HG02623 (cell line): ENCODE measurements around the gene CTSO.
"Not testable (repeated sequence)": the region's sequence is repeated elsewhere in the genome, so short reads cannot be mapped to it uniquely, and the experiment has no call there.

Experiments
- ATAC-seq: cut with Tn5 transposase; IDR thresholded peaks from one replicate; pipeline ENCODE4 v1.9.1; 2021; ENCODE audit warnings: moderate library complexity; ENCODE audit not compliant: unreplicated experiment

CTSO gene

GRCh38 chr4:155956461-155956860, 2.8 kb upstream of the CTSO start:
- no peak for ATAC-seq

DNA sequence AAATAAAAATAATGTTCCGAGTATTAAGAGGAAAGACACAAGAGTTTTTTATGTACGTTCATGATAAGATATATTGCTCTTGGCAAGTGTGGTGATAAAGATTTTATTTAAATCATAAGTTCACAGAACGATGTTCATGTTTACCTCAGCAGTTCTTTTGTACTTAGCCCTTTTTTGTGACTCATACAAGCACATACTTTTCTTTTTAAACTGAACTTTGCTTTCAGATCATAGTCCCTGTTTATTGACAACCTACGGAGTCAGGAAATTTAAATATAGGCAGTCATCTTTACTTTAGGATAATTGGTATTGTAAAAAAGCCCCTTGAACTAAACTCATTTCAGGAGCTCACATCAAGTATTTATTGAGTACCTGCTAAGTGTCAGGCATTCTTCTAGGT, 1.3 kb upstream of the CTSO start:
- no peak for ATAC-seq

DNA sequence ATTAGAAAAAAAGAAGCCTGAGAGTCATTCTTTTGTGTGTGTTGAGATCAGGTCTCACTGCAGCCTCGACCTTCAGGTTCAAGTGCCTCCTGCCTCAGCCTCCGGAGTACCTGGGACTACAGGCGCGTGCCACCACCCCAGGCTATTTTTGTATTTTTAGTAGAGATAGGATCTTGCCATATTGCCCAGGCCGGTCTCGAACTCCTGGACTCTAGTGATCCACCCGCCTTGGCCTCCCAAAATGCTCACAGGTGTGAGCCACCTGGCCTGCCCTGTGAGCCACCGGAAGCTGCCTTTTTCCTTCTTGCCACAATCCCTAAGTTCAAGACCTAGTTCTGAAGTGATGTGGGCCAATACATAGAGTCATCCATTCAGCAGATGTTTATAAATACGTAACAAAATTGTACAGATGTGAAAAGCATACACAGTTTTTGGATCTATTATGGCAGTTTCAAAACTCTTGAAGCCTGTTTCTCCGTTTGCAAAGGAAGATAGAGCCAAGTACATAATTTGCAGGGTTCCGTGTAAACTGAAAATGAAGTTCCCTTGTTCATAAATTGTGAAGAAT, 536 bp upstream of the CTSO start:
- ATAC-seq, result no peak

DNA sequence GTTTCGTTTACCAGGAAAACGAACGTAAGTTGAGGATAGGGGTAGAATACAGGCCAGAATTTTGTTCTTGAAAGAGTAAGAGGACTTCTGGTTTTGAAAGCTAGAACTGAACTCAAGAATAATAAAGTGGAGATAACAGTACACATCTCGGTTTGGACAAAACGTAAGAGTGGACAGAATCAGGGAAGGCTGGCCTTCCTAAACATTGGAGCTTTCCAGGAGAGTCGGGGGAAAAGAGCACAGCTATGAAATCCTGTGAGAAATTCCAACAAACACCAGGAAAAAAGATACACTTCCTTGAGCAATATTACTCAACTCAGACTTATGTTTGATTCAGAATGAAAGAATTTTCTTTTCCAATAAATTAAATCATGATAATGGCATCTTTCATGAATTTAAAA, 1.2 kb downstream of the CTSO start:
- ATAC-seq, result no peak

DNA sequence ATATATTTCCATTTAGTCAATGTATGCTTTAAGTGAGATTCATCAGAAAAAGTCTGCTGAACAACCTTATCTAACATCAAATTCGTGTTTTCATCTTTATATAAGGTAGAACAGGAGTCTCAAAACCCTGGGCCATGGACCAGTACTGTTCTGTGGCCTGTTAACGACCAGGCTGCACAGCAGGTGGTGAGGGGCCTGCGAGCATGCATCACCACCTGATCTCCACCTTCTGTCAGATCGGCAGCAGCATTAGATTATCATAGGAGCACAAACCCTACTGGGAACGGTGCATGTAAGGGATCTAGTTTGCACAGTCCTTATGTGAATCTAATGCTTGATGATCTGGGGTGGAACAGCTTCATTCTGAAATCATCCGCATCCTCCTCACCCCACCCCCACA, 3.2 kb downstream of the CTSO start:
- no peak for ATAC-seq

DNA sequence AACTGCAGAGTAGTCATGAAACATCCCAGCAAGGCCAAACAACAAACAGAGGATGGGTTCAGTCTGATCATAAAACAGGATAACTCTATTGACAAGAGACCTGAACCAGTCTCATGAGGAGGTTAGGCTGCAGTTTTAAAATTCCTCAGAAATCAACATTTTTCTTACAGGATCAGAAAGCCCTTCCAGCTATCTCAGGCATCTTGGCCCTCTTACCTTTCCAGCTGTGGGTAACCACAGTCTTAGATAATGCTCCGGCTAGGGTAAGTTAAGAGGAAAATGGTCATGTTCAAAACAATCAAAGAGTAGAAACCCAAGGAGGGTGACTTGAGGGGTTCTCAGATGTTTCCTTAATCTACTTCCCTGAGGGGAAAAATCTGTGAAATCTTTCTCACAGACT, 5.1 kb downstream of the CTSO start:
- no peak for ATAC-seq

DNA sequence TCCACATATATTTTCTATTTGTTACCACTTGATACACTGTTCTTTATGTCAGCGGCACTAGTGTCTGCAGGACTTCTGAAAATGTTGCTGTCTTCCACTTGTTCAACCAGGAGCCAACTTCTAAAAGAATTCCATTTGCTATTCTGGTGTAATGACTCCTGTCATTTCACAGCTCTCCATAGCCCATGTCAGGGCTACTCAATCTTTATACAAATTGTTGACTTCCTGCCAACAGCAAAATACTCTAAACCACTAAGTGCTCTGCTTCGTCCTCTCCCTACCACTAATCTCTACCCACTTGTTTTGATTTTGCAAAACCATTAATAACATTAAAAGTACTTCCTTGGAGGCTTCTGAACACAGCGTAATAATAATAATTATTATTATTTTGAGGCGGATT, 7.2 kb downstream of the CTSO start:
- no peak for ATAC-seq

DNA sequence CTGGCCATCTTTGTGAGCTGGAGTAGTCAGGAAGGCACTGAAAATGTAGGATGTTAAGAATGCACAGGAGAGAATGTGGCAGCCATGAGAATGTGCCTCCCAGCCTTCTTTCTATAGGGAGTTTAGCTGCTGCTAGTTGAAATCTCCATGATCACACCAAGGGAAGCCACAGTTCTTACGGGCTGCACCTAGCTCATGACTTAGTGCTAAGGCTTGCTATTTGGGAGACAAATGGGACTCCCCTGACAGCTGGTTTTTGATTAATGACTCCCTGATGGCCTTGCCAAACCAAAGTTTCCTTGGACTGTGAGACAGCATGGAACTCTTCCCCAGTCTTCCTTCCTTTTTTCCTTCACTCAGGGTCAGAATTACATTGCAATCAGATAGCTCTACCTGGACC, 9.2 kb downstream of the CTSO start:
- ATAC-seq, result no peak

DNA sequence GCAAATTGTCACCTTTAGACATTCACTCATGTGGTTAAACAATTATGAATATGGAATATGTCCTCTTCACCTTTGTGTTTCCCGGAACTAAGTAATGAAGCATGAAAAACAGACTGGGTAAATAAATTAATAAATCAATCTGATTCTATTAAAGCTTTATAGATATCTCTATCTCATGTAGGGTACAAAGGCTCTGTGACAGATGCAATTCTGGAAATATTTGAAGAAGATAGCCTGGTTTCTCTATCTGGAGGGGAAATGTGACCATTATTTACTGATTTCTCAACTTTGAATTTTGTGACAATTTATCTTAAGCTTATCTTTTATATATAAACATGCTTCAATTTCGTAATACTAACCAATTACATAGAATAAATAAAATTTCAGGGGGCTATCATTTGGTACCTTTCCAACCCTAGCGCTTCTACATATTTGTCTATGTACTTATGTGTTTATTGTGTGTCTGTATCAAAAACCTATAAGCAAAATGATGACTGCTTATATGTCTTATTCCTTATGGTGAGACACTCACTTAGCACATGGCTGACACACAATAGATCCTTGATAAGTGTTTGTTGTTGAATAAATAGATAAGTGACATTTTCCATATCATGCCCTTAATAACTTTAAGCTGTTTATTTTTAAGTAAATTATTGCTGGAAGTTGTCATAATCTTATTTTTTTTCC, 9.9 kb downstream of the CTSO start:
- ATAC-seq, result no peak

DNA sequence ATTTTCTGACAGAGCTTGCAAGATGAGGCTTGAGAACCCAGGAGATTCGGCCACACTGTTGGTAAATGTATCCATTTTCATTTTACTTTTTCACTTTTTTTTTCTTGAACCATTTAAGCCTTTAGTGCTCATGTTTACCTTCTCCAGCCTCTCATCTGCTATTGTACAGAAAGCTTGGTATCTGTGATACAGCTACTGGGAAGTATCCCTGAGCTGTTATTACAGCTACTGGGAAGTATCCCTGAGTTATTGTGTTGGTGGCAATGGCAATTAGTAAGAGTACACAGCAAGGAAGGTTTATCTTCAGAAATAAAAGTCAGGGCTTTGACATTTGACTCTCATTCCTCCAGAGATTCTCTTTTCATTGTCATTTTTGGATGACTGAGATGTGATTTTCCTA, 11.8 kb downstream of the CTSO start:
- no peak for ATAC-seq

DNA sequence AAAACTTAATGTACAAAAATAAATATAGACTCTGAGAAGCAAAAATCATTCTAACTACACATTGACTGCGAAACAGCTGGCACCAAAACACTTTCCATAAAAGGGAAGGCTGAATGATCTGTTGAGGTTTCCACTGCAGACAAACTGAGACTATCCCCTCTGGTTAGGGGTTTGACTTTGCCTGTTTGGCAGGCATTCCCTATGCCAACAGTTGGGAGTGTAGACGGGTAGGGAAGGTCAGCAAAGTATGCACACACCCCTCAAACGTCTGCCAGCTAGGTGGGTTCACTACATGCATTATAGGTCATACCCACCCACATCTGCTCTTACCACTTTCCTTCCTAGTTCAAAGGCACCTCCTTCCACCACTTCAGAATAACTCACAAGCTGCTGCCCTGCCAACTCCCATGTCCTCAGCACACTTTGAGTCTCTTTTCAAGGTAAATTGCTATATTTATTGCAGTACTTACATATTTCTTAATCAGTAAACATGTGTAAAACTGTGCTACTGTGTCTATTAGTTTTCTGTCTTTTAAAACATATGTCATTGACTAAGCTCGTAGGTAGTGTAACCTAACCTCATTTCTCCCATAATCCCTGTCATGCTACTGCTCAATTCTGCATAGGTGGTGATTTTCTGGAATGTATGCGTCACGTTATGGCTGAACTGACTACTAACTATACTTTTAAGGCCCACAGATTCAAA, 12.4 kb downstream of the CTSO start:
- no peak for ATAC-seq

DNA sequence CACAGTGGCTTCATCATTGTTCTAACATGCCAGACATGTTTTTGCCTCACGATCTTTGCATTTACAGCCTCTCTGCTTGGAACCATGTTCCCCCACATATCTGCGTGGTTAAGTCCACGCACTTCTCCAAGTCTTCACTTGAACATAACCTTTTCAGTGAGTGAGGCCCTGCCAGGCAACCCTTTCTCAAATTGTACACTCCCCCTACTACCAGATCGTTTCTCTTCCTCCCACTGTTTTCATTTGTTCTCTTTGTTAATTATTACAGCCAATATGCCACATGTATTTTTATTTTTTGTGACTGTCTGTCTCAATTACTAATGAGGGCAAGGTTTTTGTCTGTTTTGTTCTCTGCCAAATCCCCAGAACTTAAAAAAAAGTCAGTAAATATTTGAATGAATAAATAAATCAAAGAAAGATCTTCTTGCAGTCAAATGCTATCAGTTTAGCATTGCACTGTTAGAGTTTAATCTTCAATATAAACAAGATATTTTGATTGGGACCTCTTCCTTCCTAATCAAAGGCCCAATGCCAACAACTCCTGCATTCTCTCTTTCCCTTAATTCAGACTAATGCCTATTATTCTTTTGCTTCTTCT, 18.2 kb downstream of the CTSO start:
- no peak for ATAC-seq

DNA sequence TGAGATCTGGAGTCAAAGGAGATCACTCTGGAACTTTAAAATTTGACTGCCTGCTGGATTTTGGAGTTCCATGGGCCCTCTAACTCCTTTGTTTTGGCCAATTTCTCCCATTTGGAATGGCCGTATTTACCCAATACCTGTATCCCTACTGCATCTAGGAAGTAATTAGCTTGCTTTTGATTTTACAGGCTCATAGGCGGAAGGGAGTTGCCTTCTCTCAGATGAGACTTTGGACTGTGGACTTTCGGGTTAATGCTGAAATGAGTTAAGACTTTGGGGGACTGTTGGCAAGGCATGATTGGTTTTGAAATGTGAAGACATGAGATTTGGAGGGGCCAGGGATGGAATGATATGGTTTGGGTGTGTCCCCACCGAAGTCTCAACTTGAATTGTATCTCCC, 19.0 kb downstream of the CTSO start:
- not testable (repeated sequence) for ATAC-seq

DNA sequence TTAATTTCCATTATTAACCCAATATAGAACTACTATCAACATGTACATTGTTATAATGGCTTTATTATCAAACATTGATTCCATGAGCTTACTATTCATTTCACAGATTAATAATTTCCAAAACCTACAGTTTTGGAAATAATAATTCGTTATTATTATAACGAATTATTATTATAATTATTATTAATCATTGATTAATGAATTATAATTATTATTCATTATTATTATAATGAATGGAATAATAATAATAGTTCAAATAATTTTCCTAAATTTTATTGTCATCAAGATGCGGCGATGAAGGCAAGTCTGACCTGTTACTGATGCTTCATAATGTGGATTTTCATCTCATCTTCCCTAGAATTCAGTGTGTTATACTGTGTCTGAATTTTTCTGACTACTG, 22.0 kb downstream of the CTSO start:
- no peak for ATAC-seq

GRCh38 chr4:155930330-155930729, 23.3 kb downstream of the CTSO start:
- ATAC-seq, result no peak

DNA sequence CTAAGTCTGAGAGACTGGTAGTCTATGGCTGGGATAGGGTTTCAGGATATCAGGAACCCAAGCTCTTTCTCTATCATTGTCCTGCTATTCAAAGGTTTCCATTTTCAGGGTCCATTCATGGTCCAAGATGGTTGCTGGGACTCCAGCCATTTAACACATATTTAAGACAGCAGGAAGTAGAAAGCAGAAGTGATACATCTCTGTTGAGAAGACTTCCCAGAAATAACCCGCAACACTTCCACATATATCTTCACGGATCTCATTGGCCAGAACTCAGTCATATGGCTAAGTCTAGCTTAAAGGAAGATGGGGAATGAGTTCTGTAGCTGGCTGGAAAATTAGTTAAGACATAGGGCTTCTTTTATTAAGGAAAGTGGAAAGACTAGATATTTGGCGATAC, 23.8 kb downstream of the CTSO start:
- ATAC-seq, result peak; percentile 55

DNA sequence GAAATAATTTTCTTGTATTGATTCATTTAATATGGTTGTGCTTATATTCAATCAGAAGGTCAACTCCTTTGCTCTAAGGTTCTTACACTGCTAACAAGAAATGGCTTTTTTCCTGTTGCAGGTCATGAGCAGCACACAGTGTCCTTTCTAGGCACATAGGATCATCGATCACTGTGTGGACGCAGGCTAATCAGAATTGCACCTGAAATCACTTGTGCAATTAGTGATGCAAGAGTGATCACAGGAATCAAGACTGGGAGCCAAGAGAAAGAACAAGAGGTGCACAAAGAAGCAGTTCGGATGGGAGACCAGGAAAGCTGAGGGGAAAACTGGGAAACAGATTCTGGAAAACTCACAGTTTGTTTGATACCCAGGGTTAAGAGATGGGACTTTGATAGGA, 29.0 kb downstream of the CTSO start:
- no peak for ATAC-seq

GRCh38 chr4:155921597-155921996, 32.1 kb downstream of the CTSO start:
- ATAC-seq, result no peak

GRCh38 chr4:155914782-155915181, 38.9 kb downstream of the CTSO start:
- no peak for ATAC-seq

- ATAC-seq, result no peak
These were observed 41.8 kb downstream of the CTSO start for GRCh38 chr4:155911905-155912304.

- no peak for ATAC-seq
These were observed 43.9 kb downstream of the CTSO start for GRCh38 chr4:155909615-155910226.
